Superior temporal gyrus (tissue), 1 donor: ENCODE measurements around the gene ING5.
"Not testable (repeated sequence)": the region's sequence is repeated elsewhere in the genome, so short reads cannot be mapped to it uniquely, and the experiment has no call there.

ENCODE experiments used
- DNase-seq: peaks from one replicate; pipeline ENCODE4 v3.0.0-alpha.2; 2016; ENCODE audit errors: extremely low spot score

ING5 gene

DNA sequence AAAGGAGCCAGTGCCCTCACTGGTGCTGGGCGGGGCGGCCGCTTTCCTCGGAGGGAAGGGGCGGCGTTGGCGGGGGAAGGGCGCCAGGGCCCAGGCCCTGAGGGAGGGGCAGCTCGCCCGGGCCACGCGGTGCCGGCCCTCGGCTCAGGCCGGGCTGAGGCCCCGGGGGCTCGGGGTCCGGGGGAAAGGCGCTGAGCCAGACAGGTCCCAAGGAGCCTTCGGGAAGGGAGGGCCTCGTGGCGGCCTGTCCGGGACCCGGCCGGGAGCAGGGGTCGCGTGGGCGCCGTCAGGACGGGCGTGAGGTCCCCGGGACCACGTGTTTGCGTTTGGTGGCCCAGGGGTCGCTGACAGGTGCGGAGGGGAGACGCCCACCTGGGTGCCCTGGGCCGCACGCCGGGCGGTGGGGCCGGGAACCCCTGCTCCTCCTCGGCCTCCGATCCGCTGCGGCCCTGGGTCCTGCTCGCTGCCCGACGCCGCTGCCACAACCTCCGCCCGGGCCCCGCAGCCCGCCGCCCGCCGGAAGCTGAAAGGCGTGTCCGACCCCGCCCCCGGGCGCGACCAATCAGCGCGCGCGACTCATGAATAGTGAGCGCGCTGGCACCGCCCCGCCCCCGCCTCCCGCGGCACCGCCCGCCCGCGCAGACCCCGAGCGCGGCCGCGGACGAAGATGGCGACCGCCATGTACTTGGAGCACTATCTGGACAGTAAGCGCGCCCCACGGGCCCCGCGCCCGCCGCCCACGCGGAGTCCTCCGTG is at the start of gene ING5:
ING5 (plus strand) TSS at position 641 of the 756 bp plus-strand sequence; CDS start at position 668, 27 bp downstream.
- peak; percentile 89 for DNase-seq

DNA sequence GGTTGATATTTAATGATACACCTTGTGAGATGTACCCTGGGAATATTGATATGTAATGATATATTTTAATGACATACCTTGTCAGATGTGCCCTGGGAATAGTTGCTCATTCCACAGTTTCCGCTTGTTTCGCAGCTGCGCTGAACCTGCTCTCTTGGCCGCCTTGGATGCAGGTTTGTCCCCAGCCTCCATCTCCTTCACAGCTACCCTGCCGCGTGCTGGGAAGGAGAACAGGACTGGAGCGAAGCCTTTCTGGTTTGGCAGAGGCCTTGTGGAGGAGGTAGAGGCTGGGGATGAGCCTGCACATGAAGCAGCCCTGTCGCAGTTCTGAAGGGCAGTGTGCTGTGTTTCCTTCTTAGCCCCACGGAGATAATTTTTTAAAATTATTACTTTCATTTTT is 49.7 kb upstream of the ING5 start:
- DNase-seq: no peak

DNA sequence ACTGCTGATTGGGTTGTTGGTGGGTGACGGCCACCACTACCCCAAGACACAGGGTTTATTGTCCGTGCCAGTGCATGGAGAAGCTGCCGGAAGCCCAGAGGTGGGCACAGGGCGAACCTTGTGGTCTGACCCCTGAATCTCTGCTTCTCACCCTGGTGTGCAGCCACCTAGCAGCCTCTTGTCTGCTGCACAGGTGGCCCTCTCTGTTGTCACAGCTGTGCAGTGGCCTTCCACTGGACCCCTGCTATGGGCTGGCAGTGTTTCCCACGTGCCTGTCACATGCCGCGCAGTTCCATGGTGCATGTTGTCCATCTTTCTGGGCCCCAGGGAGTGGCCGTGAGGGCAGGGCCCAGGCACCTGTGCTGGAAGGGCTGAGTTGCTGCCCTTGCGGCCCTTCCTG is 49.1 kb upstream of the ING5 start:
- DNase-seq: no peak

DNA sequence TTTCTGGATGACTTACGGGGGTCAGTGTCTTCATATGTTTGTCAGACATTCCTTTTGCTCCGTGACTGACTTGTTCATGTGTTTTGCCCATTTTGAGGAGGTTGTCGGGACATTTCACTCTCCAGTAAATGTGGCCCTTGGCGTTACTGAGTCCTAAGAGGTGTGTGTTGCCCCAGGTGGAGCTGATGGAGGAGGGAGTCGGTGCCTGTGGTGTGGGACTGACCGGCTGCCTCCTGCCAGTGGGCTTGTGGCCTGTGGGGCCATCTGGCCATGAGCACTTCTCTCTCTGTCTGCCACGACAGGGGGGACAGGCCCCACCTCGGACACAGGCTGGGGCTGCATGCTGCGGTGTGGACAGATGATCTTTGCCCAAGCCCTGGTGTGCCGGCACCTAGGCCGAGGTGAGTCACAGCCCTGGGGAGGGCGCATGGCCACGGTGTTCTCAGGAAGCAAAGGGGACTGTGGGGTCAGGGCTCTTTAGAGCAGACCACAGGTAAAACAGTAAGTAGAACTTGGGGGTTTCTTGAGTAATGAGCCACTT is 48.6 kb upstream of the ING5 start:
- no peak for DNase-seq

DNA sequence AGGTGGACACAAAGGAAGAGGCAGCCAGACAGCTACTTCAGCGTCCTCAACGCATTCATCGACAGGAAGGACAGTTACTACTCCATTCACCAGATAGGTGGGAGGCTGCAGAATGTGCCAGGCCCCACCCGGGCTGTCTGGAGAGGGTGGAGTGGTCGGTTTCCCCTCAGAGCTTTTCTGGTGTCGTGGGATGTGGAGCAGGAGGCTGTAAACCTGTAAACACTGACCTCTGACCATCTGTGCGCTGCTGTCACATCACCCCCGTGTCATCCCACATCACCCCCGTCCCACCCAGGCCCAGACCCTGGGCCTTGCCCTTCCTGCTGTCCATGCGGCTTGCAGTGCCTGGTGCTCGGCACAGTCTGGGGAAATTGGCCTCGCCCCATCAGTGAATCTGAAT is 47.3 kb upstream of the ING5 start:
- DNase-seq: no peak

DNA sequence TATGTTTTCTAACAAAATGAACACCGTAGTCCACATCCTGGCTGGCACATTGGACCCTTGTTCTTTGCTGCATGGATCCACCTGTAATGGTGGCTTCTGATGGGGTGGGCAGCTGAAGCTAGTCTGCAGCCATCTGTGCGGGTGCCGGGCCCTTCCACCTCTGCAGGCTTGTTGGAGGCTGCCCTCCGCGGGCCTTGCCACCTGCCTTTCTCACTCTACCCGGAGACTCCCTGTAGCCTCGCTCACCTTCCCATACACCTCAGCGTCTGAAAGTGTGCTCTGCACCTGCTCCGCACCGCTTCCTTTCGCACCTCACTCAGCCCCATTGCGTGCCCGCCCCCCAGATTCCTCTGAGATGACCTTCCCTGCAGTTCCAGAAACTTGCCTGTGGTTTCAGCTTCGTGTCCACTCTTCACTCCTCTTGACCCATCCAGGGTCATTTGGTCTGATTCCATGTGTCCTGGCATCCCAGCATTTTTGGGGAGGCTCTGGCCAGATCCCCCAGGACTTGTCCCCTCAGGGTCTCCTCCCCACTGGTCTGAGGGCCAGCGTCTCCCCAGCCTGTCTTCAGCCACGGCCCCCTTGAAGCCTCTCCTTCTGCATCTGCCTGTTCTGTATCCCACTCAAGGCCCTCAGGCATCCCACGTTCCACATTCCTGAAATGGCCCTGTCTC is 46.2 kb upstream of the ING5 start:
- no peak for DNase-seq

DNA sequence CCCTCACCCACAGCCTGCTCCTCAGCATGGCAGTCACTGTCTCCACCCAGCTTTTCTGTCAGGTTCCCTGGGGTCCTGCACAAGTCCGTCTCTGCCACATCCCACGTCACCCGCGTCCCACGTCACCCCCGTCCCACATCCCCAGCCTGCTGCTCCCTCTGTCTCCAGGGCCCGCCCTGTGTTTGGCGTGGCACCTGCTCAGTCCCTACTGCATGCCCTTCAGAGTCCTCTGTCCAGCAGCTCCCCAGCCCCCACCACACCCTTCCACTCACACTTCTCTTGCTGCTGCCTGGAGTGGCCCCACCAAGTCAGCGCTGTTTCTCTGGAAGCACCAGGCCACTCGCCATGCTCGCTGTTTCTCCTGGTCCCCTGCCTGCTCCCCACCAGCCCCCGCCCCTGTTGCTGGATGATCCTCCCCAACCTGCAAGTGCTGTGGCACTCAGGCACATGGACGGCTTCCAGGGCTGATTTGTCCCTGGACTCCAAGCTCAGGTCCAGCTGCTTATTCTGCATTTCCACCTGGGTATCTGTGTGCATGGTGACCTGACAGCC is 45.6 kb upstream of the ING5 start:
- no peak for DNase-seq

DNA sequence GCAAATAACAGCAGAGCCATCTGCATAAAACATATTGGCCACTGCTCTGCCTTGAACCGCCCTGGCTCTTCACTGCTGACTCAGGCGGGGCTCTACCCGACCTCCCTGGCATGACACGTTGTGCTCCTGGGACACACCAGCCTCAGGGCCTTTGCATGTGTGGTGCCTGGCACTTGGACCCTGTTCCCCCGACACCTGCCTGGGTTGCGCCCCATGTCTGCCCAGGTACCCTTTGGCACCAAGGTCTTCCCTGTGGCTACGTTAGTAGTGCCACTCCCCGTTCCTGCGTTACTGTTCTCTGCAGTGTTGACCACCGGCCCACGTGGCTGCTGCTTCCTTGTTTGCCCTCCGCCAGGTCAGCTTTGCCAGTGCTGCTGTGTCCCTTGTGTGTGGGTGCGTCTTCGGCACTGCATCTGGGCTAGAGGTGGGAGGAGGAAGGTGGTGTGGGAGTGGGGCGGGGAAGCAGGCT is 44.0 kb upstream of the ING5 start:
- no peak for DNase-seq

DNA sequence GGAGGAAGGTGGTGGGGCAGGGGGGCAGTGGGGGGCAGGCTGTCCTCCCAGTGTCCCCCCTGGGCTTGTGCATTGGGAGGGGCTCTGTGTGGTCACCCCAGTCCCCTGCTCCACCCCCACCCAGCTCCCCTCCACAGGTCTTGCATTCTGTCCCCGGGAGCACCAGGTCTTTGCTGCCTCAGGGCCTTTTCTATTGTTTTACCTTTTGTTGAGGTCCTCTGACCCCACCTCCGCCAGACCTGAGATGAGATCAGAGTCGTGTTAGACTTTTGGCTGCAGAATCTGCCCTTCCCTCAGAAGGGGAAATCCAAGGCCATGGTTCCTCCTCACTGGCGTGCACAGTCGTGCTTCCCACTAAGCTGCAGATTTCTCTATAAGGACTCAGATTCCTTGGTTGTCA is 43.5 kb upstream of the ING5 start:
- no peak for DNase-seq

DNA sequence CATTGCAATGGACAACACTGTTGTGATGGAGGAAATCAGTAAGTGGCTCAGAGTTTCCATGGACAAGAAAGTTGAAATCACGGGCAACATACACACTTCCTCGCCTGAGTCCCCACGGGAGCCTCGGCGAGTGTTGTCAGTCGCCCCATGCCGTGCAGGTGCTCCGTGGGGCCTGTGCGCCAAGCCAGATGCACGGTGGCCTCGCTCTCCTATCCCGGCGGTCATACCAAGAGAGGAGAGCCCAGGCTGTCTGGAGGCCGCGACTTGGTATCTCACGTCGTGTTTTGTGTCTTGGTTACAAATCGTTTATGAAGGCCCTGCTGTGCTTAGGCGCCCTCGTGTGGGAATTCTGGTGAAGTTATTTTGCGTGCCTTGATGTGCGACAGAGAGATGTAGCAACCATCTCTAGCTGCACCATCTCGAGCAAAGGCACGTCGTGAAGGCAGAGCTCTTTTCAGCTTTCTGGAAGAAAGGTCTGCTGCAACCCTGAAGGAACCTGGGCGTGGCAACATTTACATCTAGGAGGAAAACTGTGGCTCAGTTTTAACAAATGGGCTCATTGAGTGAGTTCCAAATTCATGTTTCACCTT is 42.6 kb upstream of the ING5 start:
- peak; percentile 89 for DNase-seq

DNA sequence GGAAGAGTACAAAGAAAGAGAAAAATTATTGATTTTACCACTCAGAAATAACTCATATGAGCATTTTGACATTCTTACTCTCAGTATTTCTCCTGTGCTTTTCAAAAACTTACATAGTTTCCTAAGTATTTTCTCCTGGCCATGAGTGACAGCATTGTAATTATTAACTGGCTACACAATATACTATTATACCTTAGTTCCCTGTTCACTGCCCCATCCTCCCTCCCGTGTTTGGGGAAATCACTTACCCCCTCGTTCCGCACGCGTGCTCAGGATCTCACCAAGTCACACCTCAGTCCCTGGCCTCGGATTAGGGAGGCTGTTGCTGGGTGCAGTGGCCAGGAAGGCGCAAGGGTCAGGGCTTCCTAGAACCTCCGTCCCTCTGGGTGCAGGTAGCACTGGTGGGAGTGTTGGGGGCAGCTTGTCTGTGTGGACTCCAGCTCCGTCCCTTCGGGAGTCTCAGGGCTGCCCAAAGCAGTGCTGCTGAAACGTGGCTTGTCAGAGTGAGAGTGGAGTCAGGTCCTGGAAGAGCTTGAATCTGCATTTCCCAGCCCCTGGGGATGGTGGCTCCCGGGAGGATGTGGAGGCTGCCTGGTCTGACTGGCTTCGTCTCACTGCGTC is 41.1 kb upstream of the ING5 start:
- no peak for DNase-seq

DNA sequence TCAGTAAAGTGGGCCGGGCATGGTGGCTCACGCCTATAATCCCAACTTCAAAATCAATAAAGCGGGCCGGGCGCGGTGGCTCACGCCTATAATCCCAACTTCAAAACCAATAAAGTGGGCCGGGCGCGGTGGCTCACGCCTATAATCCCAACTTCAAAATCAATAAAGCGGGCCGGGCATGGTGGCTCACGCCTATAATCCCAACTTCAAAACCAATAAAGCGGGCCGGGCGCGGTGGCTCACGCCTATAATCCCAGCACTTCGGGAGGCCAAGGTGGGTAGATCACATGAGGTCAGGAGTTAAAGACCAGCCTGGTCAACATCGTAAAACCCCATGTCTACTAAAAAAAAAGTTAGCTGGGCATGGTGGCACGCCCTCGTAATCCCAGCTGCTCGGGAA is 39.1 kb upstream of the ING5 start:
- not testable (repeated sequence) for DNase-seq

DNA sequence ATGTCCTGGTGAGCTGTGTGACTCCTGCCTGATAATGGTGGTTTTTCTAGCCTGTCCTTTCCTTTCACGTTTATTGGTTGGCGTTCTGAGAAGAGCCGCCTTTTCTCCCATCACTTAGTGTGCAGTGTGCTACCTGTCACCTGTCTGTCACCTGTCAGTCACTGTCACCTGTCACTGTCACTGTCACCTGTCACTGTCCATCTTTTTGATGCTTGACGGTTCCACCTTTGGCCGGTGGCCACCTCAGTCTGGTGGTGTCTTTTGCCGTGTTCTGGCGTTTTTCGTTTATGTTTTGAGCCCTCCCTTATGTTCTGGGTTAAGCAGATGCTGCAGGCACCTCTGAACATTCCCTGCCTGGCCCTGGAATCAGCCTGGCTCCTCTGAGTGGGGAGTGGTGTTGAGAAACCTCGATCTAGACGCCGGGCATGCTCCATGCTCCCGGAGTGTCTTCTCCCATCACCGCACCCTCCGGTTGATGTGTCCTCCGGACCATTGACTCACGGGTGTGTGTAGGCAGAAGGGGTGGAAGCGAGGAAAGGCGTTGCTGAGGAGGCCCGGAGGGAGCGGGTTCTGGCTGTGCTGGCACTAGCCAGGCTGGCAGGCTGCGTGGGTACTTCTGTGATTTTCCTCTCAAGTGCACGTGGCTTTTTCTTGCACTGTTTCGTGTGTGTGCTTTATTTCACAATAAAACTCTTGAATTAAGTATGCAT is 36.0 kb upstream of the ING5 start:
- DNase-seq: peak; percentile 39

DNA sequence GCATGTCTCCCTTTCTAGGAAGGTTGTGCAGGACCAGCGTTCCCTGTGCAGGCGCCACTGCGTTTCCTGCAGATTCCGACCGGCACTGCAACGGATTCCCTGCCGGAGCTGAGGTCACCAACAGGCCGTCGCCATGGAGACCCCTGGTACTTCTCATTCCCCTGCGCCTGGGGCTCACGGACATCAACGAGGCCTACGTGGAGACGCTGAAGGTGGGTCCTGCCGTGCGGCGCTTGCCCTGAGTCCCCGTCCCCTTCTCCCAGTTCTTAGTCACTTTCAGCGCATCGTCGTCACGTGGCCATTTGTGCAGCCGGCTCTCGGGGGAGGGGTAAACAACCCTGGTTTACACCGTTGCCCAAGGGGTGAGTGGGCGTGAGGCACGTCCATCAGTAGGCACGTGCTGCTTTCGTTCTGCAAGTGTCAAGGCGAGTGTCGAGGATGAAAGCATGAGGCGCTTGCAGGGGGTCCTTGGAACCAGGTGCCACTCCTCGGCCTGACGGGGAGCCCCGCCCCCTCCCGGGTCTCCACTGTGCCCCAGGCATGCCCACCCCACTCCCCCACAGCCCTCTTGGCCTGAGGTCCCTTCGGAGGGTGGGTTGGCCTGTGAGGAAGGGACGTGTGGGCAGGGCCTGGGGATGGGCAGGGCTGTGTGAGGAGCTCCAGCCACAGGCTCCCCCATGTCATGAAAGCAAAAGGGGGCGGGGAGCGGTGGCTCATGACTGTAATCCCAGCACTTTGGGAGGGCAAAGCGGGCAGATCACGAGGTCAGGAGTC is 35.0 kb upstream of the ING5 start:
- no peak for DNase-seq

DNA sequence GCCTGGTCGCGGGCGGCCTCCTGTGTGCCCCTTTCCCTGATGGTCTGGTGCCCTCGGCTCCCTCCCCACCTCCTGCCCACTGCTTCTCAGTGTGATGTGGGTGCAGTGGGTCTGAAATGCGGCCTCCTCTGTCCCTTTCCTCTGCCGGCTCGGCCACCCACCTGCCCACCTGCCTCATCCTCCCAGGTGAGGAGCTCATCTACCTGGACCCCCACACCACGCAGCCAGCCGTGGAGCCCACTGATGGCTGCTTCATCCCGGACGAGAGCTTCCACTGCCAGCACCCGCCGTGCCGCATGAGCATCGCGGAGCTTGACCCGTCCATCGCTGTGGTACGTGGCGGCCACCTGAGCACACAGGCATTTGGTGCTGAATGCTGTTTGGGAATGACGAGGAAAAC is 33.5 kb upstream of the ING5 start:
- DNase-seq: no peak

DNA sequence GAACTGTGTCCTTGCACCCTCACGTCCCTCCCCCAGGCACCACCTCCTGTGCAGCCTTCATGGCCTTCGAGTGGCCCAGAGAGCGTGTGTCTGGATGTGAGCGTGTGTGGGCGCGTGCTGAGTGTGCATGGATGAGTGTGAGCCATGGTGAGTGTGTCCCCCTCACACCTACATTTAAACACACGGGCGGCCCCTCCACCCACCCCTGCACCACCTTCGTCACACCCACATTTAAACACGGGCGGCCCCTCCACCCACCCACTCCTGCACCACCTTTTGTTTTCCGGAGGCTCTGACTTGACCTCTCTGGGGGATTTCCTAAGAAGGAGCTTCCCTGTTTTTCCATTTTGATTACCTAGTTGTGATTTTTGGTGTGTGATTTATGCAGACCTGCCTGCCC is 33.0 kb upstream of the ING5 start:
- no peak for DNase-seq

DNA sequence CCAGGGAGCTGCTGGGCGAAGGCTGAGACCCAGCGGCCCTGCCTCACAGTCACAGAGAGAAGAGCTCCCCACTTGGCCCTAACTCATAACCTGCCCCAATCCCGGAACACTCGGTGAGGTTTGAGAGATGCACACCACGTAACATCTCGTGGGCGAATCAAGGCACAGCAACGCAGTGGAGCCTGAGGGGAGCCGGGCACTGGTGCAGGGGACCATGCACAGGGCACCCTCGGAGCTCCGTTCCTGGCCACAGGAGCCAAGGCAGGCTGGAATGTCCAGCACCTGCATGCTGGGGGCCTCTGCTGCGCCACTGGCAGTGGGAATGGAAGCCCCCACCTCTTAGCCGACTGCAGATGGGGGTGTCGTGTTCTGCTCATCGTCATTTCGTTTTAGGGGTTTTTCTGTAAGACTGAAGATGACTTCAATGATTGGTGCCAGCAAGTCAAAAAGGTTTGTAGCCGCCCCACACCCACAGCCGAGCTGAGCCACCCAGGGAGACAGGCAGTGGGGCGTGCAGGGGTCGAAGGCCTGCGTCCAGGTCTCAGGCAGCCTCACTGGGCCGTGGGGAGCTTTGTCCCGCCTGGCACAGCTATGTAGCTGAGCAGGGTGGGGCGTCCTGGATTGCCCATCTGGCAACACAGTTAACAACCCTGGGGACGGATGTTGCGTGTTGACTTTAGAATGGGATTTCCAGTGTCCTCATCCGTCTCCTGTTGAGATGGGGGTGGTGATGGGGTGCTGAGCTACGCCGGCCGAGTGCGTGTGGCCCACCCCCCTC is 31.3 kb upstream of the ING5 start:
- DNase-seq: no peak

DNA sequence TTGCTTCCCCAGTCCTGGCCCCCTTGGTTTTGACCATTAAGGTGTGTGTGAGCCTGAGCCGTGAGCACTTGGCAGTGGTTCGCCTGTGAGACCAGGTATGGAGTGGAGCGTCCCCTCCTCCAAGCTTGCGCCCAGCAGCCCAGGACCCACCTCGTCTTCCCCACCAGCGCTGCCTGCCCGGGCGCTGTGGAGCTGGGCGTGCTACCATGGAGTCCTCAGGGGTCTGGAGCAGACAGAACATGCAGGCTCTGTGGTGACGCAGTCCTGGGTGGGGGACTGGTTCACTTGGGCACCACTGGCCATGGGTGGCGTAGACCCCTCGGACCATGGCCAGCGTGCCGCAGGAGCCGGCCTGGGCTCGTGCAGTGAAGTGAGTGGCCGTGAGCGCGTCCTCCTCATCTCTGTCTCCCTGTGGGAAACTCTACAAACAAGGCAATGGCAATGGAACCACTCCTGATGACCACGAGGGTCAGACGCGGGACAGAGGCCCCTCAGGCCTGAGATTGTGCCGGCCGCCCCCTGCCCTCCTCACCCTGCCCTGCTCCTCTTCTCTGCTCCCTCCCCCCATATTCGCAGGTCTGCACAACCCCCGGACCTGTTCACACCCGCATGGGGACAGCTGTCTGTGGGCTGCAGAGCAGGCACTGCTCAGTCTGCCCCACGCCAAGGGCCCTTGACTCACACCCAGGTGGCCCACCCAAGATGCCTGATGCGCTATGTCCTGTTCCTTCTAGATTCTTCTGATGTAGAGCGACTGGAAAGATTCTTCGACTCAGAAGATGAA is 30.2 kb upstream of the ING5 start:
- DNase-seq: no peak
